ENCODE results near the gene SFT2D2. TPM values are rescaled to one million over a fixed set of nuclear protein-coding genes. Genes with fewer than 3 reads are reported as not detected.

SFT2D2 gene
- polyA plus RNA-seq (2012; rRNA removed): 9.3 and 13.2 TPM in 2 replicates
- 11.7 and 12.9 TPM in 2 replicates for polyA plus RNA-seq (2012; cell fraction: cytosol; rRNA removed)
- polyA plus RNA-seq (2012; cell fraction: nucleus; rRNA removed): 6.9 and 15.3 TPM in 2 replicates

DNA sequence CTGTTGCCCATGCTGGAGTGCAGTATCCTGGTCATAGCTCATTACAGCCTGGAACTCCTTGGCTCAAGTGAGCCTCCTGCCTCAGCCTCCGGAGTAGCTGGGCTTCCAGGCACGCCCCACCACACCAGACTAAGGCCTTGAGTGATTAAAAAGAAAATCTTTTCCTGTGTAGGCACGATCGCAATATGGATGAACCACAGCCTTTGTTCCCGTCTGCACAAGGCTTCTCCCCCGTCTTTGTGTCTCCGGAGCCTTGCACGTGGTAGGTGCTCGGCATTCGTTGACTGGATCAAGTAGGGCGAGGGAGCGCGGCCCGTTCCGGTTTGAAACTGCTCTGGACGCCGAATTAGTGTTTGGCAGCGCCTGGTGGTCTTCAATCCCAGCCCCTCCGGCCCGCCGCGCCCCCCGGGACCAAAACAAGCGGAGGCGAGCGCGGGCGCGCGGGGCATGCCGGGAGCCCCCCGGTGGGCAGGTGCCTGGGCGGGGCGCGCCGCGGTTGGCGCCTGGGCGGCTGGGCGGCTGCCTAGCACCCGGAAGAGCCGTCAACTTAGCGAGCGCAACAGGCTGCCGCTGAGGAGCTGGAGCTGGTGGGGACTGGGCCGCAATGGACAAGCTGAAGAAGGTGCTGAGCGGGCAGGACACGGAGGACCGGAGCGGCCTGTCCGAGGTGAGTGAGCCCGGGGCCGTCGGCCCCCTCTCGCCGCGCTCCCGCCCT, at the start of gene SFT2D2:
Gene SFT2D2 (plus strand): TSS at position 529 of the 715 bp plus-strand sequence. CDS start 76 bp downstream, at position 605.
- Histone ChIP-seq H3K4me3 (ENCODE audit: low read depth in 2 of 2, low read length in 1 of 2) (peak within 1 kb of the TSS; percentile 85), H3F3A (replicated peaks; ENCODE audit: insufficient read depth) (peaks cover 17% of the 10 kb centered on the region), H3K27me3 (ENCODE audit: insufficient read depth) (no peaks in the 10 kb centered on the region), H3K9me3 (no peaks in the 10 kb centered on the region), H3K36me3 (replicated peaks in 1 of 2; ENCODE audit: control insufficient read depth in 1 of 2, insufficient read depth in 2 of 2, low read length in 1 of 2) (peaks cover 6% of the 10 kb centered on the region in 2 experiments), H3K9me2 (no peaks in the 10 kb centered on the region), H3K4me2 (peak within 1 kb of the TSS; percentile 92), H3K79me2 (ENCODE audit: insufficient read depth) (peaks cover 53% of the 10 kb centered on the region), H3K9ac (peak within 1 kb of the TSS; percentile 89), H2AFZ (ENCODE audit: low read depth) (peak within 1 kb of the TSS; percentile 97), H4K20me1 (ENCODE audit: insufficient read depth) (peaks cover 7% of the 10 kb centered on the region), H3K27ac (ENCODE audit: low read depth in 2 of 2, low read length in 1 of 2) (peak within 1 kb of the TSS; percentile 67 to 88), H3K4me1 (ENCODE audit: control insufficient read depth in 1 of 2, insufficient read depth in 2 of 2, low read depth in 1 of 2, low read length in 1 of 2) (peaks cover 14 to 33% of the 10 kb centered on the region in 2 experiments)
- peak; percentile 95 for DNase-seq
- CTCF ChIA-PET: interaction anchor here (1.2 to 2.7 kb wide), 2 partner anchors 10 kb away, joined by 3 to 12 read pairs; no protein-coding TSS in a partner anchor
- 6% methylated on average over 20 of the region's 58 CpGs for WGBS (ENCODE audit: low lambda C conversion rate)
- POLR2A ChIA-PET: interaction anchor here (0.7 to 1.8 kb wide), 2 partner anchors 9 to 15 kb away, joined by 3 to 6 read pairs; no protein-coding TSS in a partner anchor
- TF ChIP-seq SMC3 (IDR thresholded peaks at IDR 0.05; ENCODE audit: low read depth, low read length): no peak
- no peak for TF ChIP-seq JUND (IDR thresholded peaks at IDR 0.05)
- TF ChIP-seq GATA2 (CRISPR knock-in tag; IDR thresholded peaks at IDR 0.05): no peak
- no peak for TF ChIP-seq CHD2 (IDR thresholded peaks at IDR 0.05; ENCODE audit: low read length, partially characterized antibody)
- no peak for TF ChIP-seq RXRA (IDR thresholded peaks at IDR 0.05; ENCODE audit: borderline replicate concordance, low read depth)
- no peak for TF ChIP-seq GABPA (IDR thresholded peaks at IDR 0.05; ENCODE audit: low read depth)
- TF ChIP-seq MXI1 (IDR thresholded peaks at IDR 0.05; ENCODE audit: low read depth, low read length): no peak
- TF ChIP-seq, protein P1, sequence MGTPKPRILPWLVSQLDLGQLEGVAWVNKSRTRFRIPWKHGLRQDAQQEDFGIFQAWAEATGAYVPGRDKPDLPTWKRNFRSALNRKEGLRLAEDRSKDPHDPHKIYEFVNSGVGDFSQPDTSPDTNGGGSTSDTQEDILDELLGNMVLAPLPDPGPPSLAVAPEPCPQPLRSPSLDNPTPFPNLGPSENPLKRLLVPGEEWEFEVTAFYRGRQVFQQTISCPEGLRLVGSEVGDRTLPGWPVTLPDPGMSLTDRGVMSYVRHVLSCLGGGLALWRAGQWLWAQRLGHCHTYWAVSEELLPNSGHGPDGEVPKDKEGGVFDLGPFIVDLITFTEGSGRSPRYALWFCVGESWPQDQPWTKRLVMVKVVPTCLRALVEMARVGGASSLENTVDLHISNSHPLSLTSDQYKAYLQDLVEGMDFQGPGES (IDR thresholded peaks at IDR 0.05; ENCODE audit: low read depth, low read length): no peak
- TF ChIP-seq, protein P2, sequence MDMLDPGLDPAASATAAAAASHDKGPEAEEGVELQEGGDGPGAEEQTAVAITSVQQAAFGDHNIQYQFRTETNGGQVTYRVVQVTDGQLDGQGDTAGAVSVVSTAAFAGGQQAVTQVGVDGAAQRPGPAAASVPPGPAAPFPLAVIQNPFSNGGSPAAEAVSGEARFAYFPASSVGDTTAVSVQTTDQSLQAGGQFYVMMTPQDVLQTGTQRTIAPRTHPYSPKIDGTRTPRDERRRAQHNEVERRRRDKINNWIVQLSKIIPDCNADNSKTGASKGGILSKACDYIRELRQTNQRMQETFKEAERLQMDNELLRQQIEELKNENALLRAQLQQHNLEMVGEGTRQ (IDR thresholded peaks at IDR 0.05; ENCODE audit: borderline replicate concordance, low read depth, low read length): no peak
- TF ChIP-seq, protein P3, sequence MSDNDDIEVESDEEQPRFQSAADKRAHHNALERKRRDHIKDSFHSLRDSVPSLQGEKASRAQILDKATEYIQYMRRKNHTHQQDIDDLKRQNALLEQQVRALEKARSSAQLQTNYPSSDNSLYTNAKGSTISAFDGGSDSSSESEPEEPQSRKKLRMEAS (IDR thresholded peaks at IDR 0.05; ENCODE audit: low read depth): peak; percentile 98
- no peak for TF ChIP-seq NRF1 (IDR thresholded peaks at IDR 0.05; ENCODE audit: low read depth, low read length)
- TF ChIP-seq FOSL2 (IDR thresholded peaks at IDR 0.05; ENCODE audit: borderline replicate concordance, low read depth): no peak
- no peak for TF ChIP-seq NFIC (IDR thresholded peaks at IDR 0.05; ENCODE audit: borderline replicate concordance)
- TF ChIP-seq, protein P4, sequence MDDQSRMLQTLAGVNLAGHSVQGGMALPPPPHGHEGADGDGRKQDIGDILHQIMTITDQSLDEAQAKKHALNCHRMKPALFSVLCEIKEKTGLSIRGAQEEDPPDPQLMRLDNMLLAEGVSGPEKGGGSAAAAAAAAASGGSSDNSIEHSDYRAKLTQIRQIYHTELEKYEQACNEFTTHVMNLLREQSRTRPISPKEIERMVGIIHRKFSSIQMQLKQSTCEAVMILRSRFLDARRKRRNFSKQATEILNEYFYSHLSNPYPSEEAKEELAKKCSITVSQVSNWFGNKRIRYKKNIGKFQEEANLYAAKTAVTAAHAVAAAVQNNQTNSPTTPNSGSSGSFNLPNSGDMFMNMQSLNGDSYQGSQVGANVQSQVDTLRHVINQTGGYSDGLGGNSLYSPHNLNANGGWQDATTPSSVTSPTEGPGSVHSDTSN (IDR thresholded peaks at IDR 0.05): no peak; the same call in 1 of the 2 replicates
- TF ChIP-seq ZBTB33 (IDR thresholded peaks at IDR 0.05; ENCODE audit: borderline replicate concordance, low read depth): no peak
- no peak for TF ChIP-seq EP300 (IDR thresholded peaks at IDR 0.05; ENCODE audit: borderline replicate concordance in 1 of 2, low read depth in 1 of 2, low read length in 1 of 2)
- TF ChIP-seq TEAD4 (IDR thresholded peaks at IDR 0.05; ENCODE audit: borderline replicate concordance, insufficient read depth): no peak
- TF ChIP-seq EZH2phosphoT487 (IDR thresholded peaks at IDR 0.05; ENCODE audit: borderline replicate concordance, low read depth): no peak
- TF ChIP-seq FOXM1 (IDR thresholded peaks at IDR 0.05; ENCODE audit: low read depth): no peak
- TF ChIP-seq SIN3A (IDR thresholded peaks at IDR 0.05; ENCODE audit: borderline replicate concordance, low read depth, low read length): peak; percentile 73; the same call in 1 of the 2 replicates
- peak; percentile 92 for TF ChIP-seq ELF1 (IDR thresholded peaks at IDR 0.05)
- no peak for TF ChIP-seq YY1 (IDR thresholded peaks at IDR 0.05; ENCODE audit: low read depth)
- TF ChIP-seq FOXJ3 (CRISPR knock-in tag; IDR thresholded peaks at IDR 0.05): 0 out of 2 replicates have a peak, but pooled peaks have one; percentile 18
- TF ChIP-seq MEF2A (IDR thresholded peaks at IDR 0.05; ENCODE audit: borderline replicate concordance, low read depth): no peak
- 0 out of 2 replicates have a peak, but pooled peaks have one; percentile 10 for TF ChIP-seq USF1 (IDR thresholded peaks at IDR 0.05; ENCODE audit: borderline replicate concordance, low read depth)
